Ishikawa (cell line): Measurements from ENCODE around the gene OR1S2.

Experiments
- CREB1 ChIP-seq: IDR thresholded peaks from 2 replicates; pipeline ENCODE4 v1.6.1; 2012; ENCODE audit warnings: low read depth
- EGR1 ChIP-seq: IDR thresholded peaks from 2 replicates; pipeline ENCODE4 v1.6.1; 2012
- EP300 ChIP-seq: IDR thresholded peaks from 2 replicates; pipeline ENCODE4 v1.6.1; 2012; ENCODE audit warnings: borderline replicate concordance
- FOXM1 ChIP-seq: IDR thresholded peaks from 2 replicates; pipeline ENCODE4 v1.6.1; 2012; ENCODE audit warnings: low read depth, borderline replicate concordance
- NFIC ChIP-seq: IDR thresholded peaks from 2 replicates; pipeline ENCODE4 v1.6.1; 2012
- TAF1 ChIP-seq: IDR thresholded peaks from 2 replicates; pipeline ENCODE4 v1.6.1; 2012; ENCODE audit warnings: low read depth, mild to moderate bottlenecking
- TCF12 ChIP-seq: IDR thresholded peaks from 2 replicates; pipeline ENCODE4 v1.6.1; 2012; ENCODE audit warnings: low read depth
- YY1 ChIP-seq: IDR thresholded peaks from 2 replicates; pipeline ENCODE4 v1.6.1; 2012; ENCODE audit warnings: low read depth
- TF ChIP-seq, protein P1 (sequence below): IDR thresholded peaks from 2 replicates; pipeline ENCODE4 v1.6.1; 2012
- TF ChIP-seq, protein P2 (sequence below): IDR thresholded peaks from 2 replicates; pipeline ENCODE4 v1.6.1; 2012; ENCODE audit warnings: low read depth, mild to moderate bottlenecking

DNA sequence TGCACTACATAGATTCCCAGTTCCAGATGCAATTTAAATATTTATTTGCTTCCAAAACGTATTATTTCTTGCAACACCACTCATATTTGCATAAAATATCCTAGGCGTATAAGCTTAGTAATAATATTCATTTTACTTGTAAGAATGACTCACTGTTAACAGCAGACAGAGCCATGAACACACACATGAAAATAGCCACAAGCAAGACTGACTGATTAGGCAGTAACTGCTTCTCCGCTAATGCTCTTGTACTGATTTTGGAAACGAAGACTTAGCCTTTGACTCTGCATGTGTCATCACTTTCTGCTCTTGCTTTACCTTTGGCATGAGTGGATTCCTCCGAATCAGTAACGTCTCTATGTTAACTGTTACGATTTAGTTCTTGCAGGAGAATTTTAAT is 18.8 kb upstream of the OR1S2 start:
- no peak for TF ChIP-seq TAF1
- TF ChIP-seq, protein P1, sequence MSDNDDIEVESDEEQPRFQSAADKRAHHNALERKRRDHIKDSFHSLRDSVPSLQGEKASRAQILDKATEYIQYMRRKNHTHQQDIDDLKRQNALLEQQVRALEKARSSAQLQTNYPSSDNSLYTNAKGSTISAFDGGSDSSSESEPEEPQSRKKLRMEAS = no peak
- no peak for TF ChIP-seq CREB1
- TF ChIP-seq EP300 = no peak
- TF ChIP-seq, protein P2, sequence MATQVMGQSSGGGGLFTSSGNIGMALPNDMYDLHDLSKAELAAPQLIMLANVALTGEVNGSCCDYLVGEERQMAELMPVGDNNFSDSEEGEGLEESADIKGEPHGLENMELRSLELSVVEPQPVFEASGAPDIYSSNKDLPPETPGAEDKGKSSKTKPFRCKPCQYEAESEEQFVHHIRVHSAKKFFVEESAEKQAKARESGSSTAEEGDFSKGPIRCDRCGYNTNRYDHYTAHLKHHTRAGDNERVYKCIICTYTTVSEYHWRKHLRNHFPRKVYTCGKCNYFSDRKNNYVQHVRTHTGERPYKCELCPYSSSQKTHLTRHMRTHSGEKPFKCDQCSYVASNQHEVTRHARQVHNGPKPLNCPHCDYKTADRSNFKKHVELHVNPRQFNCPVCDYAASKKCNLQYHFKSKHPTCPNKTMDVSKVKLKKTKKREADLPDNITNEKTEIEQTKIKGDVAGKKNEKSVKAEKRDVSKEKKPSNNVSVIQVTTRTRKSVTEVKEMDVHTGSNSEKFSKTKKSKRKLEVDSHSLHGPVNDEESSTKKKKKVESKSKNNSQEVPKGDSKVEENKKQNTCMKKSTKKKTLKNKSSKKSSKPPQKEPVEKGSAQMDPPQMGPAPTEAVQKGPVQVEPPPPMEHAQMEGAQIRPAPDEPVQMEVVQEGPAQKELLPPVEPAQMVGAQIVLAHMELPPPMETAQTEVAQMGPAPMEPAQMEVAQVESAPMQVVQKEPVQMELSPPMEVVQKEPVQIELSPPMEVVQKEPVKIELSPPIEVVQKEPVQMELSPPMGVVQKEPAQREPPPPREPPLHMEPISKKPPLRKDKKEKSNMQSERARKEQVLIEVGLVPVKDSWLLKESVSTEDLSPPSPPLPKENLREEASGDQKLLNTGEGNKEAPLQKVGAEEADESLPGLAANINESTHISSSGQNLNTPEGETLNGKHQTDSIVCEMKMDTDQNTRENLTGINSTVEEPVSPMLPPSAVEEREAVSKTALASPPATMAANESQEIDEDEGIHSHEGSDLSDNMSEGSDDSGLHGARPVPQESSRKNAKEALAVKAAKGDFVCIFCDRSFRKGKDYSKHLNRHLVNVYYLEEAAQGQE = no peak
- no peak for TF ChIP-seq EGR1
- TF ChIP-seq FOXM1 = no peak
- TF ChIP-seq YY1 = no peak
- no peak for TF ChIP-seq NFIC
- no peak for TF ChIP-seq TCF12
